GM12878 (cell line): Measurements from ENCODE around the gene CIAPIN1. TPM values are rescaled to one million over a fixed set of nuclear protein-coding genes. Genes with fewer than 3 reads are reported as not detected.

Experiments used
- ATAC-seq: fragments of 200-7000 bp; cut with Tn5 transposase; 3 replicates; pipeline ENCODE4 v1.9.1; 2020; ENCODE audit warnings: mild to moderate bottlenecking, moderate library complexity
- BruUV-seq: library from RNA; stranded (reverse); fragments of 400-500 nt; replicated peaks from 2 replicates; lab custom pipeline; 2021; lab: Mats Ljungman, UMichigan
- CTCF ChIA-PET: fragments of 300-600 bp; sonication (Branson Sonifier 250); formaldehyde crosslinking; extraction: SDS; loops from one replicate; lab custom pipeline; 2021; ENCODE audit warnings: inconsistent platforms; lab: Yijun Ruan, JAX
- POLR2A ChIA-PET: fragments of 350-600 bp; formaldehyde crosslinking; extraction: SDS; loops from one replicate; lab custom pipeline; 2021; ENCODE audit warnings: inconsistent platforms; lab: Charles Lee
- RAD21 ChIA-PET: fragments of 300-600 bp; sonication (Branson Sonifier 250); formaldehyde crosslinking; loops from one replicate; lab custom pipeline; 2023; ENCODE audit warnings: antibody characterized with exemption; ENCODE audit not compliant: unreplicated experiment; lab: Charles Lee
- SMC1A ChIA-PET: fragments of 300-600 bp; sonication (Branson Sonifier 250); formaldehyde crosslinking; loops from one replicate; lab custom pipeline; 2023; ENCODE audit not compliant: unreplicated experiment, uncharacterized antibody; lab: Charles Lee
- DNase-seq: peaks from one replicate; pipeline ENCODE4 v3.0.0-alpha.2; 2011; ENCODE audit warnings: low read depth, low spot score
- FAIRE-seq: peaks from 3 replicates; lab custom pipeline; 2011; peaks lifted over from hg19 to GRCh38; lab: Jason Lieb, UNC
- H2AFZ ChIP-seq: 2 replicates; pipeline ENCODE4 v1.6.0; 2011; ENCODE audit warnings: low read depth, low read length, control low read depth; ENCODE audit not compliant: control insufficient read depth
- H3K27ac ChIP-seq: 2 replicates; pipeline ENCODE4 v1.5.1; 2011; ENCODE audit warnings: control low read depth; ENCODE audit not compliant: control insufficient read depth, insufficient read depth
- H3K27me3 ChIP-seq, 2 experiments: replicated peaks in 1 of 2; 2 replicates each; pipeline versions ENCODE4 v1.6.0 to v1.6.1; 2011; ENCODE audit warnings: low read length in 1 of 2; ENCODE audit not compliant: control insufficient read depth in 2 of 2, insufficient read depth in 2 of 2
- H3K36me3 ChIP-seq, 2 experiments: 2 replicates each; pipeline ENCODE4 v1.5.1; 2011; ENCODE audit warnings: low read length in 1 of 2; ENCODE audit not compliant: control insufficient read depth in 2 of 2, insufficient read depth in 2 of 2
- H3K4me1 ChIP-seq: 2 replicates; pipeline ENCODE4 v1.6.1; 2011; ENCODE audit warnings: mild to moderate bottlenecking, low read length, moderate library complexity, mixed read lengths; ENCODE audit not compliant: control insufficient read depth, insufficient read depth
- H3K4me2 ChIP-seq: 2 replicates; pipeline ENCODE4 v1.6.0; 2011; ENCODE audit warnings: control low read depth; ENCODE audit not compliant: control insufficient read depth, insufficient read depth
- H3K4me3 ChIP-seq: fragments of 200-600 bp; sonication (generic); 2 replicates; pipeline ENCODE4 v1.5.1; 2016
- H3K79me2 ChIP-seq: 2 replicates; pipeline ENCODE4 v1.6.0; 2011; ENCODE audit warnings: low read length; ENCODE audit not compliant: control insufficient read depth, insufficient read depth
- H3K9ac ChIP-seq: 2 replicates; pipeline ENCODE4 v1.8.0; 2011; ENCODE audit warnings: low read length, control low read depth, mixed read lengths; ENCODE audit not compliant: control insufficient read depth, insufficient read depth
- H3K9me3 ChIP-seq: replicated peaks from 3 replicates; pipeline ENCODE4 v1.5.1; 2011; ENCODE audit warnings: mild to moderate bottlenecking, low read length; ENCODE audit not compliant: control insufficient read depth, insufficient read depth
- H4K20me1 ChIP-seq: 2 replicates; pipeline ENCODE4 v1.6.0; 2011; ENCODE audit not compliant: control insufficient read depth, insufficient read depth
- WGBS: methylation state at CpG from one replicate; pipeline ENCODE4 v1.1.6; 2016; ENCODE audit warnings: low lambda C conversion rate; ENCODE audit not compliant: insufficient replicate concordance, insufficient coverage; ENCODE audit errors: missing lambda C conversion rate; 5-methylcytosine and 5-hydroxymethylcytosine counted together
- in situ Hi-C: fragments of 300-500 bp; cut with MboI; formaldehyde crosslinking; loops from 9 replicates; pipeline ENCODE4 v1.14.3; 2018; ENCODE audit warnings: mixed read lengths
- intact Hi-C: fragments of 100-400 bp; cut with micrococcal nuclease; formaldehyde crosslinking; loops from one replicate; pipeline ENCODE4 v1.14.2; 2022; ENCODE audit not compliant: unreplicated experiment
- polyA plus RNA-seq, 11 experiments: library from polyadenylated mRNA; depleted of rRNA in 4 of 11; unstranded in 6 of 11; stranded (reverse) in 5 of 11; fragments of >200 nt; fragmentation: Nextera tagmentation in 4 of 11; fragmentation: Illumina TruSeq in 1 of 11; extraction: Ambion mirVana in 4 of 11; extraction: Trizol in 1 of 11; gene quantifications; 1 replicate in 1 of 11; 2 replicates in 10 of 11; pipeline versions ENCODE4 v1.2.1 to v1.2.3, GENCODE V29; 2011 to 2016; ENCODE audit warnings: inconsistent platforms in 2 of 11, missing spikeins in 2 of 11, low read depth in 1 of 11
- total RNA-seq, 4 experiments: library from RNA; depleted of rRNA in 3 of 4; stranded (reverse); fragments of >200 nt in 3 of 4; fragmentation: Illumina TruSeq in 1 of 4; extraction: Trizol in 1 of 4; gene quantifications; 2 replicates each; pipeline versions ENCODE4 v1.2.1 to v1.2.3, GENCODE V29; 2013 to 2021
- TF ChIP-seq, protein P1 (sequence below): fragments of 450-650 bp; IDR thresholded peaks from 2 replicates; pipeline ENCODE4 v1.6.1; 2017; ENCODE audit warnings: mild to moderate bottlenecking, moderate library complexity

Gene CIAPIN1
- total and polyA plus RNA-seq, 10 of the 15 experiments (the other 5 are each of a cell fraction or from before 2014, with no cell fraction given), result 46.2 to 150 (median 54.3) TPM

- no TSS peak for BruUV-seq
- Histone ChIP-seq H2AFZ (no peak overlapping the region), H3K4me3 (no peak overlapping the region), H3K9me3 (no peaks in the 10 kb centered on the region), H3K36me3 (peaks cover 25 to 32% of the 10 kb centered on the region in 2 experiments), H3K4me2 (no peak overlapping the region), H4K20me1 (no peaks in the 10 kb centered on the region), H3K4me1 (peaks cover 7% of the 10 kb centered on the region), H3K27me3 (no peaks in the 10 kb centered on the region), H3K9ac (no peak overlapping the region), H3K79me2 (no peaks in the 10 kb centered on the region), H3K27ac (no peak overlapping the region)
- 72% methylated on average over 6 of the region's 6 CpGs for WGBS
- RAD21 ChIA-PET, result no interaction called here
- POLR2A ChIA-PET, result interaction anchor here (0.6 kb wide), 2 partner anchors 22 to 204 kb away, joined by 3 to 4 read pairs; no protein-coding TSS in a partner anchor
- in situ Hi-C loops (no loop called here), intact Hi-C loops (no loop called here)
- CTCF ChIA-PET, result no interaction called here
- TF ChIP-seq, protein P1, sequence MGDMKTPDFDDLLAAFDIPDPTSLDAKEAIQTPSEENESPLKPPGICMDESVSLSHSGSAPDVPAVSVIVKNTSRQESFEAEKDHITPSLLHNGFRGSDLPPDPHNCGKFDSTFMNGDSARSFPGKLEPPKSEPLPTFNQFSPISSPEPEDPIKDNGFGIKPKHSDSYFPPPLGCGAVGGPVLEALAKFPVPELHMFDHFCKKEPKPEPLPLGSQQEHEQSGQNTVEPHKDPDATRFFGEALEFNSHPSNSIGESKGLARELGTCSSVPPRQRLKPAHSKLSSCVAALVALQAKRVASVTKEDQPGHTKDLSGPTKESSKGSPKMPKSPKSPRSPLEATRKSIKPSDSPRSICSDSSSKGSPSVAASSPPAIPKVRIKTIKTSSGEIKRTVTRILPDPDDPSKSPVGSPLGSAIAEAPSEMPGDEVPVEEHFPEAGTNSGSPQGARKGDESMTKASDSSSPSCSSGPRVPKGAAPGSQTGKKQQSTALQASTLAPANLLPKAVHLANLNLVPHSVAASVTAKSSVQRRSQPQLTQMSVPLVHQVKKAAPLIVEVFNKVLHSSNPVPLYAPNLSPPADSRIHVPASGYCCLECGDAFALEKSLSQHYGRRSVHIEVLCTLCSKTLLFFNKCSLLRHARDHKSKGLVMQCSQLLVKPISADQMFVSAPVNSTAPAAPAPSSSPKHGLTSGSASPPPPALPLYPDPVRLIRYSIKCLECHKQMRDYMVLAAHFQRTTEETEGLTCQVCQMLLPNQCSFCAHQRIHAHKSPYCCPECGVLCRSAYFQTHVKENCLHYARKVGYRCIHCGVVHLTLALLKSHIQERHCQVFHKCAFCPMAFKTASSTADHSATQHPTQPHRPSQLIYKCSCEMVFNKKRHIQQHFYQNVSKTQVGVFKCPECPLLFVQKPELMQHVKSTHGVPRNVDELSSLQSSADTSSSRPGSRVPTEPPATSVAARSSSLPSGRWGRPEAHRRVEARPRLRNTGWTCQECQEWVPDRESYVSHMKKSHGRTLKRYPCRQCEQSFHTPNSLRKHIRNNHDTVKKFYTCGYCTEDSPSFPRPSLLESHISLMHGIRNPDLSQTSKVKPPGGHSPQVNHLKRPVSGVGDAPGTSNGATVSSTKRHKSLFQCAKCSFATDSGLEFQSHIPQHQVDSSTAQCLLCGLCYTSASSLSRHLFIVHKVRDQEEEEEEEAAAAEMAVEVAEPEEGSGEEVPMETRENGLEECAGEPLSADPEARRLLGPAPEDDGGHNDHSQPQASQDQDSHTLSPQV, result no peak
- ATAC-seq (no peak), DNase-seq (no peak), FAIRE-seq (no peak)
- SMC1A ChIA-PET, result interaction anchor here (0.5 to 1.1 kb wide), 2 partner anchors 11 to 16 kb away, joined by 4 read pairs; no protein-coding TSS in a partner anchor
These were observed 23.5 kb upstream of the CIAPIN1 start for GRCh38 chr16:57470711-57471110.
